GM12874 (cell line): ENCODE data around the gene CDK19.

Source experiments
- TF ChIP-seq, protein P1 (sequence below): IDR thresholded peaks from 2 replicates; pipeline ENCODE4 v1.5.1; 2011; ENCODE audit warnings: low read depth, mild to moderate bottlenecking, control low read depth, low read length, moderate library complexity; ENCODE audit not compliant: insufficient read depth

CDK19 gene

GRCh38 chr6:110815411-110816409, at the start of gene CDK19:
TSS of gene CDK19 (minus strand) at chr6:110815469. CDS start at chr6:110815136, 333 bp downstream.
- TF ChIP-seq, protein P1, sequence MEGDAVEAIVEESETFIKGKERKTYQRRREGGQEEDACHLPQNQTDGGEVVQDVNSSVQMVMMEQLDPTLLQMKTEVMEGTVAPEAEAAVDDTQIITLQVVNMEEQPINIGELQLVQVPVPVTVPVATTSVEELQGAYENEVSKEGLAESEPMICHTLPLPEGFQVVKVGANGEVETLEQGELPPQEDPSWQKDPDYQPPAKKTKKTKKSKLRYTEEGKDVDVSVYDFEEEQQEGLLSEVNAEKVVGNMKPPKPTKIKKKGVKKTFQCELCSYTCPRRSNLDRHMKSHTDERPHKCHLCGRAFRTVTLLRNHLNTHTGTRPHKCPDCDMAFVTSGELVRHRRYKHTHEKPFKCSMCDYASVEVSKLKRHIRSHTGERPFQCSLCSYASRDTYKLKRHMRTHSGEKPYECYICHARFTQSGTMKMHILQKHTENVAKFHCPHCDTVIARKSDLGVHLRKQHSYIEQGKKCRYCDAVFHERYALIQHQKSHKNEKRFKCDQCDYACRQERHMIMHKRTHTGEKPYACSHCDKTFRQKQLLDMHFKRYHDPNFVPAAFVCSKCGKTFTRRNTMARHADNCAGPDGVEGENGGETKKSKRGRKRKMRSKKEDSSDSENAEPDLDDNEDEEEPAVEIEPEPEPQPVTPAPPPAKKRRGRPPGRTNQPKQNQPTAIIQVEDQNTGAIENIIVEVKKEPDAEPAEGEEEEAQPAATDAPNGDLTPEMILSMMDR = no peak

GRCh38 chr6:110864824-110865223, 49.6 kb upstream of the CDK19 start:
- TF ChIP-seq, protein P1 = no peak

GRCh38 chr6:110859335-110859792, 44.1 kb upstream of the CDK19 start:
- TF ChIP-seq, protein P1 = no peak

- TF ChIP-seq, protein P1 = no peak
These were observed 43.4 kb upstream of the CDK19 start for GRCh38 chr6:110858562-110859214.

- TF ChIP-seq, protein P1 = no peak
These were observed 42.7 kb upstream of the CDK19 start for GRCh38 chr6:110858016-110858415.

GRCh38 chr6:110856296-110856695, 41.0 kb upstream of the CDK19 start:
- TF ChIP-seq, protein P1 = no peak
